ENCODE data around the gene PPP6R2.
A peak's percentile ranks its signal among the peaks of the same experiment; 100 is the strongest.

Gene PPP6R2

DNA sequence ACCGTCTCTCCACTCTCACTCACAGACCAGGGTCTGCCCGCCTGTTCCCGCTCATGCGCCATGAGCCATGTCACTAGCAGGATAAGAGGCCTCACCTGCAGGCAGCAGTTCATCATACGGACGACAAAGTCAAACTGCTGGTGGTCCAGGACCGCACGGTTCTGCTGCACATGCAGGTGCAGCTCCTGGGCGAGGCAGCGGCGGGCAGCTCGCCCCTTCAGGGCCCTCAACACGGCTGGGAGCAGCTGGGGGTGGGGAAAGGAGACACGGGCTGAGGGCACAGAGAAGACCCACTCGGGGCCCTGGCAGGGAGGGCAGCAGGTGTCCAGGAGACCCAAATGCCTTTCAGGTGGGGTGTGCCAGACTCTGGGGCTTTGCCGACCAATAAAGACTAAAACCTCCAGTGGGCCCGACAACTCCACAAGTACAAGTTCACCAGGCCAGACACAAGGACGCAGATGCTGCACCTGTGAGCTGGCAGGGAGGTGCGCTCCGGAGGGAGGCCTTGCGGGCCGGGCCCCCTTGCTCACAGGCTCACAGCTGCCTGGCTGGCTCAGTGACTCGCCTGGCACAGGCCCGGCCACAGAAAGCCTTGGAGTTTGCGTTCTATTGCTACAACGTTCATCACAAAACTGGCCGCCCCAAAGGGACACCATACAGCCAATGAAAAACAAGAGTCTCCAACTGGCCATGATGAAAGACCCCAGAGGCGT is 120.2 kb downstream of the PPP6R2 start:
- CTCF ChIA-PET = interaction anchor here (0.7 kb wide), 1 partner anchor 34 kb away, joined by 3 read pairs; no protein-coding TSS in a partner anchor
- no peaks in the 10 kb centered on the region for H3K27me3 Mint-ChIP-seq
- H3K27ac Mint-ChIP-seq = no peak overlapping the region
- H3K4me3 Mint-ChIP-seq = no peak overlapping the region
- peaks cover 47% of the 10 kb centered on the region for H3K36me3 Mint-ChIP-seq
- H3K9me3 Mint-ChIP-seq = no peaks in the 10 kb centered on the region
- no peak for DNase-seq
- peaks cover 19% of the 10 kb centered on the region for H3K4me1 Mint-ChIP-seq

DNA sequence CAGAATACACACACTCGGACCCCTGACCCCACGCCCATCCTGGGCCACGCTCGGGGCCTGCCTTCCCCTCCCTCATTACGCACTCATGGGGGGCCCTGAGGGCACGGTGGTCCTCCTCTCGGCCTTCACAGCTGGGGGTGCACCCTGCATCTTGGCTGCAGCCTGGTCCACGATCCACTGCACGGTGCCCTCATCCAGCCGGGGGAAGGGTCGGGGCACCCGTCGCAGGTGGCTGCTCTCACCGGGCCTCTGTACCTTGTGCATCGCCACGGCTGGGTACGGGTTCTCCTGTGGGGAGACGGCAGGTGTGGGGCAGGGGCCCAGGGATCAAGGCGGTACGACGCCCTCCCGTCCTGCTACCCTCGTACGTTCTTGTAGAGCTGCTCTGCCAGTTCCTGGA is 121.3 kb downstream of the PPP6R2 start:
- Mint-ChIP-seq H3K27ac (no peak overlapping the region), H3K36me3 (peaks cover 46% of the 10 kb centered on the region), H3K4me1 (peaks cover 28% of the 10 kb centered on the region), H3K9me3 (no peaks in the 10 kb centered on the region), H3K27me3 (no peaks in the 10 kb centered on the region), H3K4me3 (no peak overlapping the region)
- DNase-seq = no peak
- CTCF ChIA-PET = interaction anchor here (0.8 kb wide), 1 partner anchor 156 kb away, joined by 3 read pairs; no protein-coding TSS in a partner anchor

- DNase-seq = no peak
- Mint-ChIP-seq H3K9me3 (no peaks in the 10 kb centered on the region), H3K36me3 (peaks cover 45% of the 10 kb centered on the region), H3K27me3 (no peaks in the 10 kb centered on the region), H3K4me1 (peaks cover 36% of the 10 kb centered on the region), H3K4me3 (no peak overlapping the region), H3K27ac (no peak overlapping the region)
- CTCF ChIA-PET = interaction anchor here (0.8 to 1.2 kb wide), 2 partner anchors 8 to 155 kb away, joined by 3 to 4 read pairs; no protein-coding TSS in a partner anchor
Observed at GRCh38 chr22:50465066-50465930, 122.2 kb downstream of the PPP6R2 start.

DNA sequence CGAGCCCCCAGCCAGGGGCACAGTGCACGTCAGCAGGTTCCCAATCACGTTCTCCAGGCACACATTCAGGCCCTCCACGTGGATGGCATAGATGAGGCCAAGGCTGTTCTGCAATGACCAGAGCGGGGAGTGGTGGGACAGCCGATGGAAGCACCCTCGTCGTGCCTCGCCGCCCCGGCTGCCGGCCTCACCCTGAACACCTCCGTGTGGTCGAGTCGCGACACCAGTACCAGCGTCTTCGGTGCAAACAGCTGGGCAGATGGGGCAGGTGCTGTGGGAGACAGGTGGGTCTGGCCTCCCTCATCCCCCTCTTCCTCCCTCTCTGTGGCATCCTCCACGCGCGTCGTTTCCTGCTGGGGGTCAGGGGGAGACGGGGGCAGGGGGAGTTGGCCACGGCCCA is 124.2 kb downstream of the PPP6R2 start:
- Mint-ChIP-seq H3K4me1 (peaks cover 57% of the 10 kb centered on the region), H3K27ac (peak overlapping the region; percentile 28)

GRCh38 chr22:50467773-50468440 is 124.8 kb downstream of the PPP6R2 start:
- CTCF ChIA-PET = interaction anchor here (1.1 kb wide), 1 partner anchor 8 kb away, joined by 3 read pairs; no protein-coding TSS in a partner anchor
- H3K27ac Mint-ChIP-seq = peak overlapping the region; percentile 95
- no peaks in the 10 kb centered on the region for H3K9me3 Mint-ChIP-seq
- H3K27me3 Mint-ChIP-seq = no peaks in the 10 kb centered on the region
- DNase-seq = no peak
- peaks cover 39% of the 10 kb centered on the region for H3K36me3 Mint-ChIP-seq
- H3K4me1 Mint-ChIP-seq = peaks cover 62% of the 10 kb centered on the region
- no peak overlapping the region for H3K4me3 Mint-ChIP-seq

More for the DNA sequence above, 124.2 kb downstream of the PPP6R2 start:
- CTCF ChIA-PET = interaction anchor here (0.6 kb wide), 1 partner anchor 76 kb away, joined by 3 read pairs; no protein-coding TSS in a partner anchor
- Mint-ChIP-seq H3K36me3 (peaks cover 39% of the 10 kb centered on the region), H3K27me3 (no peaks in the 10 kb centered on the region), H3K9me3 (no peaks in the 10 kb centered on the region), H3K4me3 (no peak overlapping the region)
- no peak for DNase-seq

DNA sequence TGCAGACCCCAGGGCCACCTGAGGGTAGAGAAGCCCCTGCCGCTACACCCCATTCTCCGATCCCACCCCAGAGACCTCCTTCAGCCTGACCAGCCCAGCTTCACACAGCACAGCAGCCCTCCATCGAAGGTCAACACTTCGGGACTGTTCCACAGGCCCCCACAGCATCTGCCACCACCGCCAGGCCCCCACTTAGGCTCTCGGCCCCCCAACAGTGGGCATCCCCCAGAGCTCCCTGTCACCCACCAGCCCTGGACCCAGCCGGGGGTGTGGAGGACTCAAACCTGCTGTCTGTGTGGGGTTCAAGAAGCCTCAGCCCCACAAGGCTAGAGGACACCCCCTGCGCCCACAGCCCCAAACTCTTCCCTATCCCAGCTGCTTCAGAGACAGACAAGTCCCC is 125.5 kb downstream of the PPP6R2 start:
- Mint-ChIP-seq H3K4me1 (peaks cover 70% of the 10 kb centered on the region), H3K27ac (peak overlapping the region; percentile 95), H3K27me3 (no peaks in the 10 kb centered on the region), H3K9me3 (no peaks in the 10 kb centered on the region), H3K4me3 (peak overlapping the region; percentile 69), H3K36me3 (peaks cover 38% of the 10 kb centered on the region)
- CTCF ChIA-PET = interaction anchor here (0.6 to 2.8 kb wide), 3 partner anchors 8 to 29 kb away, joined by 3 to 21 read pairs (median 3); no protein-coding TSS in a partner anchor
- DNase-seq = no peak

GRCh38 chr22:50469377-50470305 is 126.5 kb downstream of the PPP6R2 start:
- Mint-ChIP-seq H3K9me3 (no peaks in the 10 kb centered on the region), H3K36me3 (peaks cover 33% of the 10 kb centered on the region), H3K27me3 (no peaks in the 10 kb centered on the region), H3K27ac (peak overlapping the region; percentile 95), H3K4me1 (peaks cover 75% of the 10 kb centered on the region), H3K4me3 (peak overlapping the region; percentile 69)
- DNase-seq = peak; percentile 99
- CTCF ChIA-PET = interaction anchor here (0.9 to 2.8 kb wide), 5 partner anchors 8 to 151 kb away, joined by 3 to 21 read pairs (median 4); no protein-coding TSS in a partner anchor

- Mint-ChIP-seq H3K36me3 (peaks cover 31% of the 10 kb centered on the region), H3K27me3 (no peaks in the 10 kb centered on the region), H3K27ac (peak overlapping the region; percentile 95), H3K4me1 (peaks cover 79% of the 10 kb centered on the region), H3K4me3 (peak overlapping the region; percentile 69), H3K9me3 (no peaks in the 10 kb centered on the region)
- CTCF ChIA-PET = interaction anchor here (0.8 to 2.8 kb wide), 8 partner anchors 9 to 150 kb away, joined by 3 to 21 read pairs (median 4); no protein-coding TSS in a partner anchor
- no peak for DNase-seq
Observed at GRCh38 chr22:50470491-50470890, 127.4 kb downstream of the PPP6R2 start.

DNA sequence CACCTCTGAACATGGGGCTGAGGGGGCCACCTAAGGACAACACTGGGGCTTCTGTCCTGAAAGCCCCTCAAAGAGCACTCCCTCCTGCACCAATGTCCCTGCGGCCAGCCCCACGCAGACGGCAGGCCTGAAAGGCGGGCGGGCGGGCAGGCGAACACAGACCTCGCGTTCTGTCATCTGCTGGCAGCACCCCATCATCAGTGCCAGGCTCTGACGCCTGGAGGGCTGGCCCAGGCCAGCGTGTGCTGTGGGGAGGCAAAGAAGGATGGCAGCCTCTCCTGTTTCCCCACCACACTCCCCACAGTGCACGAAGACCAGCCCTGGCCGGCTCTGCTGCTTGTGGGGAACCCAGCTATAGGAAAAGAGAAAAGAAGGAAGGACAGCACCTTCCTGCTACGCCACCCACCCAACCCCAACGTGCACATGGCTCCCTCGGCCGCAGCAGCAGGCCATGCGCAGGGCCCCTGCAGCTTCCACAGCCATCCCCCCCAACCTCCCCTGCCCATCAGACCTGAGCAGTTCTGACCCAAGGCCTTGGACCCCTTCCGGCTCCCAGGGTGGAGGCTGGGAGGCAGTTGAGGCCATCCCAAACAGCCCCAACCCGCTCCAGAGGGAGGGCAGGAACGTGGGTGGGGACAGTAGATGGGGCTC is 128.2 kb downstream of the PPP6R2 start:
- CTCF ChIA-PET = interaction anchor here (0.8 to 3.1 kb wide), 5 partner anchors 9 to 26 kb away, joined by 3 to 21 read pairs (median 4); no protein-coding TSS in a partner anchor
- Mint-ChIP-seq H3K4me1 (peaks cover 78% of the 10 kb centered on the region), H3K27ac (peak overlapping the region; percentile 95), H3K36me3 (peaks cover 25% of the 10 kb centered on the region), H3K9me3 (no peaks in the 10 kb centered on the region), H3K27me3 (no peaks in the 10 kb centered on the region), H3K4me3 (peak overlapping the region; percentile 69)
- DNase-seq = no peak

GRCh38 chr22:50471962-50472361 is 128.8 kb downstream of the PPP6R2 start:
- Mint-ChIP-seq H3K9me3 (no peaks in the 10 kb centered on the region), H3K4me3 (peak overlapping the region; percentile 44), H3K27ac (peak overlapping the region; percentile 95), H3K27me3 (peaks cover 4% of the 10 kb centered on the region), H3K36me3 (peaks cover 20% of the 10 kb centered on the region), H3K4me1 (peaks cover 76% of the 10 kb centered on the region)
- CTCF ChIA-PET = interaction anchor here (1.2 to 3.1 kb wide), 2 partner anchors 15 to 281 kb away, joined by 3 to 14 read pairs; no protein-coding TSS in a partner anchor
- DNase-seq = no peak

GRCh38 chr22:50473088-50473487 is 130.0 kb downstream of the PPP6R2 start:
- CTCF ChIA-PET = interaction anchor here (0.6 to 3.1 kb wide), 8 partner anchors 10 to 324 kb away, joined by 3 to 14 read pairs (median 4); no protein-coding TSS in a partner anchor
- H3K4me3 Mint-ChIP-seq = peak overlapping the region; percentile 86
- H3K36me3 Mint-ChIP-seq = peaks cover 17% of the 10 kb centered on the region
- DNase-seq = peak; percentile 73
- H3K27ac Mint-ChIP-seq = peak overlapping the region; percentile 91
- H3K9me3 Mint-ChIP-seq = no peaks in the 10 kb centered on the region
- H3K27me3 Mint-ChIP-seq = peaks cover 15% of the 10 kb centered on the region
- H3K4me1 Mint-ChIP-seq = peaks cover 72% of the 10 kb centered on the region
